HPDE6-E6E7 (cell line): ENCODE results near the gene PRPF40B.

Experiments
- DNase-seq: peaks from one replicate; pipeline ENCODE4 v3.0.0; 2011; ENCODE audit warnings: missing footprints; ENCODE audit errors: extremely low spot score

The PRPF40B gene

DNA sequence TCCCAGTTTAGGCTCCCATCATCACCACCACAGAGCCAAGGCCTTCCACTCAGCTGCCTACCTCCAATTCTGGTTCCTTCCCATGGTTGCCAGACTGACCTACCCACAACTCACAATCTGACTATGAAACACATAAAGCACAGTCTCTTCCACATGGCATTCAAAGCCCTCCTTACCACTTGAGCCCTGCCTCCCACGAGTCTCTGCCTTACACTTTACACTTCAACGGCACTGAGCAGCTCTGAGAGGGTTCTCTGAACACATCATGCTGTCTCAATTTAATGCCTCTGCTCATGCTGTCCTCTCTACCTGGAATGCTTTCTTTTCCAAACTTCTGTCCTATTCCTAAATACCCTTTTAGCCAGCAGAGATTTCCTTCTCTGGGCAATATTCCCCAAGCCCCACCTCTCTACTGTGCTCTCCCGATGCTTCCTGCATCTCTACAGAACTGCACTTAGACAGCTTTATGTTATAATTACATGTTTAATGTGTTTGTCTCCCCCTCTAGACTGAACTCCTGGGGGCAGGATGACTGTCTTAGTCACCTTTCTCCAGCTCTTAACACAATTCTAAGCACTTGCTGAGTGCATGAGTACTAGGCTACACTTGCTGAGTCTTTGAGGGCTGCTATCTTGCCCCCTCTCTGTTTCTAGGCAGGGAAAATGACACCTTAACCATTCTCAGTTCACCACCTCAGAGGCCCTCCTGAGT is 60.4 kb downstream of the PRPF40B start:
- no peak for DNase-seq

DNA sequence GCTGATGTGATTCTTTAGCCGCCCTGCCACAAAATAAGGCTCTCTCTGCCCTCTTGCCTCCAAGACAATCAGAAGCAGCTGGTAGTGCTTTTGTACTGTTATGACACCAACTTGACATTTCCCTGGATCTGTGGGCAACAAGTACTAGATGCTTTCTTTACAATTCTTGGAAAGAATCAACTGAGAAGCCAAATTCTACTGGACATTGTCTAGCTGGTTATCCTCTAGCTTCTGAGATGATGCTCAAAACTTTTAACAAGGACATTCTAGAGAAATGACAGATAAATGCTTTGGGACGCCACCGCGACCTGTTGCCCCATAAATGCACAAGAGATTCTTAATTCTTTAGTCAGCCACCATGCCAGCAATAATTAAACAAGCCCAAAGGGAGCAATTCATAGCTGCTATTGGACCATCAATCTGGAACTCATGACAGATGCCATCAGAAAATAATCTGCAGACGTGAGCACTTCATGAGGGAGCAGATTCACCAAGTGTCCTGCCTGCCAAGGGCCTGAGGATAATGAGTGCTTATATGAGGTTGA is 61.0 kb downstream of the PRPF40B start:
- no peak for DNase-seq

DNA sequence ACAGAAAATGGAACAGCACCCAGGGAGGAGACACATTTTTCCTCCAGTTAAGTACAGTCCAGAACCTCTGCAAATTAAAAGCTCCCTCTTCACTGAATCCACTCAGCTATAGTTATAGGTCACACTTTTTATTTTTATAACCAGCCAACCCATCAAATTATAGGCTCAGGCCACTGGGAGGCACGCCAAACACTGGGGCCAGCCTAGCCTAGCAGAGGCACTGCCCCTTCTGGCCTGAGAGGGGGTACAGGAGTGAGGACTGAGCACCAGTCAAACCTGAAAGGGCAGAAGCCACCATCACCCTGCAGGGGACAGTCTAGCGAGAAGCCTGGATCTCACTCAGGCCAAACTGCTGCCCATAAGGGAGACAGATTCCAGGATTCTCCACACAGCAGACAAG is 64.6 kb downstream of the PRPF40B start:
- no peak for DNase-seq

DNA sequence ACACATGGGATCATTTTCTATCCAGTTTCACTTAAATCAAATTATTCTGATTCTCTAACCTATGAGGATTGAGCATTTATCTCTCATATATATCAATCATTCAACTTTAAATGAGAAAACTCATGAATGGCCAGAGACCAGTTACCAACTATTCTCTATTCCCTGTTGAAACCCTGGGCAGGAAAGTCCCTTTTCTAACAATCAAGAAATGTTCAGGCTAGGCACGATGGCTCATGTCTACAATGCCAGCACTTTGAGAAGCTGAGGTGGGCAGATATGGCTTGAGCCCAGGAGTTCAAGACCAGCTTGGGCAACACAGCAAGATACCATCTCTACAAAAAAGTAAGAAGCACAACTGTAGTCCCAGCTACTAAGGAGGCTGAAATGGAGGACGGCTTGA is 65.9 kb downstream of the PRPF40B start:
- DNase-seq = no peak

DNA sequence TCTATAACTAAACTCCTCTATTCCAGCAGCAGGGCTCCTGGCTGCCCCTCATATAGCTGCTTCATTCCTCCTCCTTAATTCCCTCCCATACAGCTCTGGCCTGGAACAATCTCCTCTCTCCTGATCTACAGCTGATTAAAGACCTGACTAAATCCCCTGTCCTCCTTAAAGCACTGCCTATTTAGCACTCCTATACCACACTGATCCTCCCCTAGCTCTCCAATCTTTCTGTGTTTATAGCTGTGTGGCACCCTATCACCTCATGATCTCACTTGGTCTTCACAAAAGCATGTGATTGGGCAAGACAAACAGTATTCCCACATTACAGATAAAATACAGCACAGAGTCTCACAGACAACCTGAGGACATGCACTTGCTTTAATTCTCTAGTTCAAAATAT is 66.4 kb downstream of the PRPF40B start:
- no peak for DNase-seq

DNA sequence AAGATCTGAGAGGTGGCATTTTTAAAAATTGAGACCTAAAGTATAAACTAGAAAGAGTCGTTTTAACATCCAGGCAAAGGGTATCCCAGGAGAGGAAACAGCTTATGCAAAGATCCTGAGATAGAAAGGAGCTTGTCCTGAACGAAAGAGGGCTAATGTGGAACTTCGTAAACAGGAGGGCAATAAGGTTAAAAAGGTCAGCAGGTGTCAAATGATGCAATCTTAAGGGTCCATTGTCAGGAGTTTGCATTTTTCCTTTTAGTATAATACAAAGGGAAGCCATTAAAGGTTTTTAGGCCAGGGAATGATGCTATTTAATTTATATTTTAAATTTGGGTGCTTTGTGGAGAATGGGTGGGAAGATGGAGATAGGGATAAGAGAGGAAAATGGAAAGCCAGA is 69.5 kb downstream of the PRPF40B start:
- DNase-seq = no peak

DNA sequence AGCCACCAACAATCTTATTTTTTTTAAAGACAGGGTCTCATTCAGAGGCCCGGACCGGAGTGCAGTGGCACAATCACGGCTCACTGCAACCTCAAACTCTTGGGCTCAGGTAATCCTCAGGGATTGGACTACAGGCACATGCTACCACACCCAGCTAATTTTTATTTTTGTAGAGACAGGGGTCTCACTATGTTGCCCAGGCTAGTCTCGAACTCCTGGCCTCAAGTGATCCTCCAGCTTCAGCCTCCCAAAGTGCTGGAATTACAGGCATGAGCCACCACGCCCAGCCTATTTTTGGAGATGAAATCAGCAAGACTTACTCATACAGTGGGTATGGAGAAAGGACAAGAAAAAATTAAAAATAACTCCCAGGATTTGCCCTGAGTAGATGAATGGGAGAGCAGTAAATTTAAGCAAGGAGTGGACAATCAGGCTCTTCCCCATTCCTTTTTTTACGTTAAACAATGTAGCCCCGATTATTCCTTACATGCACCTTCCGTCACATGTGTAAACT is 70.6 kb downstream of the PRPF40B start:
- no peak for DNase-seq
